ENCODE results near the gene COMMD3. TPM values are rescaled to one million over a fixed set of nuclear protein-coding genes. Genes with fewer than 3 reads are reported as not detected.
A peak's percentile ranks its signal among the peaks of the same experiment; 100 is the strongest.

Gene COMMD3
- polyA plus RNA-seq, 1 donor from 2014 or later, result 272 TPM

DNA sequence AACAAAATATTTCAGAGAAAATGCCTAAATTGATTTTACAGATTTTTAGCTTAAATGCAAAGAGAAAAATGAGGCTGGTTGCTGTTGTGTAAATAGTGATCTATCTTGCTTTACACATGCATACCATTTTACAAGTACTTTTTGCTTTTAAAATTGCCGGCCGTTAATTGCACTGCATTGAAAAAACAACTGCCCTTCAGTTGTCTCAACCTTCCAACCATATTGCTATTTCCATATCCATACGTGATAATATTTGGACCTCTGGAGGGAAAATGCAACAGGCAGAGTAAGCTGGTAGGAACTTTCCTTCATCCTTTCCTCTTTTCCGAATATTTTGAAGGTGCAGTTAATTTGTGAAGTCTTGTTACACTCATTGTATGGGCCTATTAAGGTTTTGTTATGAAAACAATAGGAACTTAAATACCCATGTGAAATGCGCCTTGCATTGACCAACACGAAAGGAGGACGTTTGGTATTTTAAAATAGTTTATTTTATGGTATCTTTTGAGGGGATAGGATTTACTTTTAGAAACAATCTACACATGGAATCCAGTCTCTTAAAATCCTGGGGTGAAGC lies 16.0 kb downstream of the COMMD3 start:
- H3K27me3 ChIP-seq (ENCODE audit: insufficient read depth, low read depth, low read length), result peaks cover 63% of the 10 kb centered on the region
- no peaks in the 10 kb centered on the region for H3K9me2 ChIP-seq (ENCODE audit: insufficient read depth, low read length)

DNA sequence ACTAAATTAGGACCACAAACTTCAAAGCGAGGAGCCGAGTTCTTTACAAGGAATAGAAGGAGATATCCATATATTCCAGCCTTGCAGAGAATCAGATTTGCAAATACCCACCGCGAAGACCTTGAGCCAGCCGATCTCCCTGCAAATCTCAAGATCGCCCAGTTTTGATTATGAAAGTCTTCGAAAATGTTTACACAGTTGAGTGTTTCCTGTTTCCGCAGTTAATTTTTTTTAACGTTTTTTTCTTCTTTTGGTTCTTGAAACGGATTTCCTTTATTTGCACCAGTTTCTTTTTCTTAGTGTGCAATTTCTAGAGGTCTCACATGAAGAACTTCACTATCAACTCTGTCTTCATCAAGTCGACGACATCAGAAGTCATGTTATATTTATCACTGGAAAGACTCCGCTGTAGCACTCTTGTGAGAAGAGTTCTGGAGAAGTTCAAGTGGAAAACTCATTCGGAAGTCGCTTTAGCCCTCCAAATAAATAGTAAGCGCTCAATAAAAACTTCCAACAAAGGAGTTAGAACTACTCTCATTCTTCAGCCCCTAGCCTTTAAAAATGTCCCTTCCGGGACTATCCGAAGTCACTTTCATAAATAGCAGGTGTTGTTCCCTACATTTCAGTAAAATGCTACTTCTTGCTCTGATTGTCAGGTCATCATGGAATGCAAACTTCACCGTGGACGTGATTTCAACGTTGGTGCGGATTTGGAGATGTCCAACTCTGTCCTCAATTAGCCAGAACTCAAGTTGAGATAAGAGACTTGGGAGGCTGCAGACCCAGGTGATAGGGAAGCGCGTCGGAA lies 17.2 kb downstream of the COMMD3 start:
- no peaks in the 10 kb centered on the region for H3F3A ChIP-seq (ENCODE audit: insufficient read depth, low read length, poor library complexity, severe bottlenecking)
- H3K9me2 ChIP-seq (ENCODE audit: insufficient read depth, low read length), result no peaks in the 10 kb centered on the region
- no peak overlapping the region for H2AFZ ChIP-seq (ENCODE audit: low read depth, low read length)
- no peak overlapping the region for H3K4me3 ChIP-seq (ENCODE audit: low read length)
- no peak overlapping the region for H3K4me2 ChIP-seq (ENCODE audit: low read length)
- peaks cover 73% of the 10 kb centered on the region for H3K27me3 ChIP-seq (ENCODE audit: insufficient read depth, low read depth, low read length)
- no peaks in the 10 kb centered on the region for H4K20me1 ChIP-seq (ENCODE audit: insufficient read depth)
- H3K36me3 ChIP-seq (ENCODE audit: insufficient read depth, low read length), result peaks cover 17% of the 10 kb centered on the region
- no peak overlapping the region for H3K9ac ChIP-seq (ENCODE audit: low read length)
- peaks cover 13% of the 10 kb centered on the region for H3K9me3 ChIP-seq (ENCODE audit: low read length)
- peaks cover 3% of the 10 kb centered on the region for H3K79me2 ChIP-seq (replicated peaks; ENCODE audit: insufficient read depth, low read length)
- H3K27ac ChIP-seq (ENCODE audit: low read length), result no peak overlapping the region
- TF ChIP-seq RAD21 (conservative IDR thresholded peaks at IDR 0.05), result no peak

More for the DNA sequence above, 16.0 kb downstream of the COMMD3 start:
- Histone ChIP-seq H4K20me1 (ENCODE audit: insufficient read depth) (no peaks in the 10 kb centered on the region), H3K9me3 (ENCODE audit: low read length) (peaks cover 13% of the 10 kb centered on the region), H3K36me3 (ENCODE audit: insufficient read depth, low read length) (peaks cover 18% of the 10 kb centered on the region), H3K27ac (ENCODE audit: low read length) (no peak overlapping the region), H3K9ac (ENCODE audit: low read length) (no peak overlapping the region), H2AFZ (ENCODE audit: low read depth, low read length) (no peak overlapping the region), H3K79me2 (replicated peaks; ENCODE audit: insufficient read depth, low read length) (peaks cover 8% of the 10 kb centered on the region), H3K4me2 (ENCODE audit: low read length) (no peak overlapping the region), H3K4me3 (ENCODE audit: low read length) (no peak overlapping the region), H3F3A (ENCODE audit: insufficient read depth, low read length, poor library complexity, severe bottlenecking) (no peaks in the 10 kb centered on the region)
- TF ChIP-seq, protein P1, sequence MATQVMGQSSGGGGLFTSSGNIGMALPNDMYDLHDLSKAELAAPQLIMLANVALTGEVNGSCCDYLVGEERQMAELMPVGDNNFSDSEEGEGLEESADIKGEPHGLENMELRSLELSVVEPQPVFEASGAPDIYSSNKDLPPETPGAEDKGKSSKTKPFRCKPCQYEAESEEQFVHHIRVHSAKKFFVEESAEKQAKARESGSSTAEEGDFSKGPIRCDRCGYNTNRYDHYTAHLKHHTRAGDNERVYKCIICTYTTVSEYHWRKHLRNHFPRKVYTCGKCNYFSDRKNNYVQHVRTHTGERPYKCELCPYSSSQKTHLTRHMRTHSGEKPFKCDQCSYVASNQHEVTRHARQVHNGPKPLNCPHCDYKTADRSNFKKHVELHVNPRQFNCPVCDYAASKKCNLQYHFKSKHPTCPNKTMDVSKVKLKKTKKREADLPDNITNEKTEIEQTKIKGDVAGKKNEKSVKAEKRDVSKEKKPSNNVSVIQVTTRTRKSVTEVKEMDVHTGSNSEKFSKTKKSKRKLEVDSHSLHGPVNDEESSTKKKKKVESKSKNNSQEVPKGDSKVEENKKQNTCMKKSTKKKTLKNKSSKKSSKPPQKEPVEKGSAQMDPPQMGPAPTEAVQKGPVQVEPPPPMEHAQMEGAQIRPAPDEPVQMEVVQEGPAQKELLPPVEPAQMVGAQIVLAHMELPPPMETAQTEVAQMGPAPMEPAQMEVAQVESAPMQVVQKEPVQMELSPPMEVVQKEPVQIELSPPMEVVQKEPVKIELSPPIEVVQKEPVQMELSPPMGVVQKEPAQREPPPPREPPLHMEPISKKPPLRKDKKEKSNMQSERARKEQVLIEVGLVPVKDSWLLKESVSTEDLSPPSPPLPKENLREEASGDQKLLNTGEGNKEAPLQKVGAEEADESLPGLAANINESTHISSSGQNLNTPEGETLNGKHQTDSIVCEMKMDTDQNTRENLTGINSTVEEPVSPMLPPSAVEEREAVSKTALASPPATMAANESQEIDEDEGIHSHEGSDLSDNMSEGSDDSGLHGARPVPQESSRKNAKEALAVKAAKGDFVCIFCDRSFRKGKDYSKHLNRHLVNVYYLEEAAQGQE (IDR thresholded peaks at IDR 0.05; ENCODE audit: borderline replicate concordance), result no peak
- TF ChIP-seq RAD21 (conservative IDR thresholded peaks at IDR 0.05), result no peak
- TF ChIP-seq EZH2 (IDR thresholded peaks at IDR 0.05; ENCODE audit: borderline replicate concordance, insufficient read depth, low read length, poor library complexity, severe bottlenecking), result no peak
- no peak for TF ChIP-seq MXI1 (conservative IDR thresholded peaks at IDR 0.05; ENCODE audit: poor library complexity, severe bottlenecking)
- no peak for TF ChIP-seq TAF1 (IDR thresholded peaks at IDR 0.05; ENCODE audit: low read depth)
- no peak for TF ChIP-seq SMC3 (conservative IDR thresholded peaks at IDR 0.05; ENCODE audit: poor library complexity)
- no peak for TF ChIP-seq POLR2AphosphoS5 (IDR thresholded peaks at IDR 0.05)

DNA sequence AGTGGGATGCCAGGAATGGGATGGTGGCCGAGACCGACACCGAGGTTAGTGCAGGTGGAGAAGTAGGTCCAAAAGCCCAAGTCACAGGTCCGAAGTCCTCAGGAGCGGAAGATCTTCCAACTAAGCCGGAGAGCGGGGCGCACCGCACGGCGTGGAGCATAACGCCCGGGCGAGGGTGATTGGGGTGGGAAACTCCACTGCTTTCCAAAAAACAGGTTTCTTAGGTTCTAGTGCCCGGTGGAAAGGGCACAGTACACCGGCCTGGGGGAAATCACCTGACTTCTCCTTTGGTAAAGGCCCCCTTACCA lies 17.7 kb downstream of the COMMD3 start:
- no peaks in the 10 kb centered on the region for H3F3A ChIP-seq (ENCODE audit: insufficient read depth, low read length, poor library complexity, severe bottlenecking)
- TF ChIP-seq EZH2 (IDR thresholded peaks at IDR 0.05; ENCODE audit: borderline replicate concordance, insufficient read depth, low read length, poor library complexity, severe bottlenecking) (no peak), TAF1 (IDR thresholded peaks at IDR 0.05; ENCODE audit: low read depth) (no peak), SMC3 (conservative IDR thresholded peaks at IDR 0.05; ENCODE audit: poor library complexity) (no peak), EP300 (conservative IDR thresholded peaks at IDR 0.05; ENCODE audit: poor library complexity, severe bottlenecking) (no peak), RAD21 (conservative IDR thresholded peaks at IDR 0.05) (no peak), MXI1 (conservative IDR thresholded peaks at IDR 0.05; ENCODE audit: poor library complexity, severe bottlenecking) (no peak), POLR2AphosphoS5 (IDR thresholded peaks at IDR 0.05) (no peak)
- TF ChIP-seq, protein P1 (IDR thresholded peaks at IDR 0.05; ENCODE audit: borderline replicate concordance), result no peak
- TF ChIP-seq, protein P2, sequence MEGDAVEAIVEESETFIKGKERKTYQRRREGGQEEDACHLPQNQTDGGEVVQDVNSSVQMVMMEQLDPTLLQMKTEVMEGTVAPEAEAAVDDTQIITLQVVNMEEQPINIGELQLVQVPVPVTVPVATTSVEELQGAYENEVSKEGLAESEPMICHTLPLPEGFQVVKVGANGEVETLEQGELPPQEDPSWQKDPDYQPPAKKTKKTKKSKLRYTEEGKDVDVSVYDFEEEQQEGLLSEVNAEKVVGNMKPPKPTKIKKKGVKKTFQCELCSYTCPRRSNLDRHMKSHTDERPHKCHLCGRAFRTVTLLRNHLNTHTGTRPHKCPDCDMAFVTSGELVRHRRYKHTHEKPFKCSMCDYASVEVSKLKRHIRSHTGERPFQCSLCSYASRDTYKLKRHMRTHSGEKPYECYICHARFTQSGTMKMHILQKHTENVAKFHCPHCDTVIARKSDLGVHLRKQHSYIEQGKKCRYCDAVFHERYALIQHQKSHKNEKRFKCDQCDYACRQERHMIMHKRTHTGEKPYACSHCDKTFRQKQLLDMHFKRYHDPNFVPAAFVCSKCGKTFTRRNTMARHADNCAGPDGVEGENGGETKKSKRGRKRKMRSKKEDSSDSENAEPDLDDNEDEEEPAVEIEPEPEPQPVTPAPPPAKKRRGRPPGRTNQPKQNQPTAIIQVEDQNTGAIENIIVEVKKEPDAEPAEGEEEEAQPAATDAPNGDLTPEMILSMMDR (IDR thresholded peaks at IDR 0.05; ENCODE audit: poor library complexity, severe bottlenecking), result no peak
- no peak overlapping the region for H3K4me2 ChIP-seq (ENCODE audit: low read length)
- H3K79me2 ChIP-seq (replicated peaks; ENCODE audit: insufficient read depth, low read length), result peaks cover 3% of the 10 kb centered on the region
- peaks cover 16% of the 10 kb centered on the region for H3K36me3 ChIP-seq (ENCODE audit: insufficient read depth, low read length)
- no peaks in the 10 kb centered on the region for H3K9me2 ChIP-seq (ENCODE audit: insufficient read depth, low read length)
- peaks cover 13% of the 10 kb centered on the region for H3K9me3 ChIP-seq (ENCODE audit: low read length)
- H3K9ac ChIP-seq (ENCODE audit: low read length), result no peak overlapping the region
- H3K27ac ChIP-seq (ENCODE audit: low read length), result no peak overlapping the region
- H3K27me3 ChIP-seq (ENCODE audit: insufficient read depth, low read depth, low read length), result peaks cover 78% of the 10 kb centered on the region
- no peak overlapping the region for H2AFZ ChIP-seq (ENCODE audit: low read depth, low read length)
- no peaks in the 10 kb centered on the region for H4K20me1 ChIP-seq (ENCODE audit: insufficient read depth)
- peak overlapping the region; percentile 66 for H3K4me3 ChIP-seq (ENCODE audit: low read length)

All from neural cell (in vitro differentiated cells).